HEK293T (cell line): ENCODE data around the gene CCT5.

Experiments used
- ARNT ChIP-seq: fragments of 450-650 bp; IDR thresholded peaks from 2 replicates; pipeline ENCODE4 v1.6.1; 2017; ENCODE audit warnings: mild to moderate bottlenecking
- BHLHE40 ChIP-seq: fragments of 450-650 bp; IDR thresholded peaks from 2 replicates; pipeline ENCODE4 v1.6.1; 2016; ENCODE audit warnings: mild to moderate bottlenecking, moderate library complexity, borderline replicate concordance
- ELF4 ChIP-seq: fragments of 450-650 bp; IDR thresholded peaks from 2 replicates; pipeline ENCODE4 v1.6.1; 2017; ENCODE audit warnings: antibody characterized with exemption
- FOXA1 ChIP-seq: fragments of 450-650 bp; IDR thresholded peaks from 2 replicates; pipeline ENCODE4 v1.6.1; 2016; ENCODE audit warnings: mild to moderate bottlenecking
- FOXK2 ChIP-seq: fragments of 450-650 bp; IDR thresholded peaks from 2 replicates; pipeline ENCODE4 v1.6.1; 2016; ENCODE audit warnings: mild to moderate bottlenecking
- FOXM1 ChIP-seq: fragments of 450-650 bp; IDR thresholded peaks from 2 replicates; pipeline ENCODE4 v1.6.1; 2017; ENCODE audit warnings: mild to moderate bottlenecking, borderline replicate concordance
- HDGF ChIP-seq: fragments of 450-650 bp; IDR thresholded peaks from 2 replicates; pipeline ENCODE4 v1.6.1; 2017; ENCODE audit warnings: antibody characterized with exemption, borderline replicate concordance
- L3MBTL2 ChIP-seq: fragments of 450-650 bp; conservative IDR thresholded peaks from 2 replicates; pipeline ENCODE4 v1.6.1; 2016; ENCODE audit warnings: mild to moderate bottlenecking
- NFRKB ChIP-seq: fragments of 450-650 bp; IDR thresholded peaks from 2 replicates; pipeline ENCODE4 v1.6.1; 2016; ENCODE audit warnings: mild to moderate bottlenecking, moderate library complexity
- SP1 ChIP-seq: fragments of 450-650 bp; IDR thresholded peaks from 2 replicates; pipeline ENCODE4 v1.6.1; 2017
- SUZ12 ChIP-seq: fragments of 450-650 bp; IDR thresholded peaks from 2 replicates; pipeline ENCODE4 v1.6.1; 2016; ENCODE audit warnings: mild to moderate bottlenecking
- TARDBP ChIP-seq: fragments of 450-650 bp; IDR thresholded peaks from 2 replicates; pipeline ENCODE4 v1.6.1; 2016
- TF ChIP-seq, protein P1 (sequence below): fragments of 450-650 bp; IDR thresholded peaks from 2 replicates; pipeline ENCODE4 v1.6.1; 2016

DNA sequence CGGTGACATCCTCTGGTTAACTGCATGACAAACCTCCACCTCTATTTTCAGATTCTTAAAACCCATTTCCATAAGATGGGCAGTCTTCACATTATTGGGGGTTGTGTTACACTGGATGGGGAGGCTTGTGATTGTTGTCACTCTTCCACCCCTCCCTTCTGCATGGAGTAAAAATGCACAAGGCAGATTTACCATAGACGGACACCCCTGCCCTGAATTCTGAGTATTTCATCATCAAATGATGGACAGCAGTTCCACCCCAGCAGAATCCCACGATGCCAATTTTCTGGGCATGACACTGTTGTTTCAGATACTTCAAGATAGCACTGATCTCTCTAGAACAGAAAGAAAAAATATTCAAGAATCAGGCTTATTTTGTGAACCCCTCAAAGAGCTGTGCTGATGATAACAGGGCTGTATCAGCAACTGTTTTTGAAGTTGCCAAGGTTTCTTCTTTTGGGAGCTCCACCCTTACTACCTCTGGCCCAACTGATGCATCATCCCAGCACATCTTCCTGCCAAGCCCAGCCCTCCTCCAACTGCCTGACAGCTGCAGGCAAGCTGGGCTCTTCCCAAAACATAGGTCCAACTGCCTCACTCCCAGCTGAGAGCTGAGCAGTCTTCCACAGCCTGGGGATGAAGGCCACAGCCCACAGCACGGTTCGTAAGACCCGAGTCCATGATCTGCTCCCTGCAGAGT, 36.2 kb downstream of the CCT5 start:
- TF ChIP-seq FOXK2 (no peak), FOXA1 (no peak), BHLHE40 (no peak), SUZ12 (no peak), TARDBP (no peak), FOXM1 (no peak), SP1 (no peak), L3MBTL2 (no peak), ELF4 (no peak), ARNT (no peak), HDGF (no peak), NFRKB (no peak)
- TF ChIP-seq, protein P1, sequence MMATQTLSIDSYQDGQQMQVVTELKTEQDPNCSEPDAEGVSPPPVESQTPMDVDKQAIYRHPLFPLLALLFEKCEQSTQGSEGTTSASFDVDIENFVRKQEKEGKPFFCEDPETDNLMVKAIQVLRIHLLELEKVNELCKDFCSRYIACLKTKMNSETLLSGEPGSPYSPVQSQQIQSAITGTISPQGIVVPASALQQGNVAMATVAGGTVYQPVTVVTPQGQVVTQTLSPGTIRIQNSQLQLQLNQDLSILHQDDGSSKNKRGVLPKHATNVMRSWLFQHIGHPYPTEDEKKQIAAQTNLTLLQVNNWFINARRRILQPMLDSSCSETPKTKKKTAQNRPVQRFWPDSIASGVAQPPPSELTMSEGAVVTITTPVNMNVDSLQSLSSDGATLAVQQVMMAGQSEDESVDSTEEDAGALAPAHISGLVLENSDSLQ = no peak
